GM12891 (cell line): Measurements from ENCODE around the gene RAB11B.
"Not testable (repeated sequence)": the region's sequence is repeated elsewhere in the genome, so short reads cannot be mapped to it uniquely, and the experiment has no call there.

ENCODE experiments used
- DNase-seq: peaks from one replicate; pipeline ENCODE4 v3.0.0; 2011; ENCODE audit warnings: low spot score; ENCODE audit not compliant: insufficient read length
- FAIRE-seq: peaks from 2 replicates; lab custom pipeline; 2011; peaks lifted over from hg19 to GRCh38; lab: Jason Lieb, UNC
- PAX5 ChIP-seq: IDR thresholded peaks from 2 replicates; pipeline ENCODE4 v1.6.1; 2011; ENCODE audit warnings: low read length, moderate library complexity, mild to moderate bottlenecking; ENCODE audit not compliant: insufficient read depth, severe bottlenecking
- POLR2A ChIP-seq: IDR thresholded peaks from 2 replicates; pipeline ENCODE4 v1.6.1; 2011; ENCODE audit warnings: low read depth, low read length, control low read depth
- POLR2AphosphoS5 ChIP-seq: IDR thresholded peaks from 2 replicates; pipeline ENCODE4 v1.6.1; 2011; ENCODE audit warnings: low read depth, low read length, control low read depth
- POU2F2 ChIP-seq: IDR thresholded peaks from 2 replicates; pipeline ENCODE4 v1.6.1; 2011; ENCODE audit warnings: low read depth, mild to moderate bottlenecking, control low read depth, low read length, moderate library complexity
- SPI1 ChIP-seq: IDR thresholded peaks from 2 replicates; pipeline ENCODE4 v1.6.1; 2011; ENCODE audit warnings: low read depth, low read length, control low read depth
- TAF1 ChIP-seq: IDR thresholded peaks from 2 replicates; pipeline ENCODE4 v1.6.1; 2011; ENCODE audit warnings: low read depth, low read length, control low read depth

Gene RAB11B

GRCh38 chr19:8371011-8371804, 19.0 kb upstream of the RAB11B start:
- no peak for FAIRE-seq
- TF ChIP-seq POLR2AphosphoS5 (no peak), SPI1 (no peak), TAF1 (no peak), PAX5 (no peak), POU2F2 (no peak), POLR2A (no peak)
- no peak for DNase-seq

DNA sequence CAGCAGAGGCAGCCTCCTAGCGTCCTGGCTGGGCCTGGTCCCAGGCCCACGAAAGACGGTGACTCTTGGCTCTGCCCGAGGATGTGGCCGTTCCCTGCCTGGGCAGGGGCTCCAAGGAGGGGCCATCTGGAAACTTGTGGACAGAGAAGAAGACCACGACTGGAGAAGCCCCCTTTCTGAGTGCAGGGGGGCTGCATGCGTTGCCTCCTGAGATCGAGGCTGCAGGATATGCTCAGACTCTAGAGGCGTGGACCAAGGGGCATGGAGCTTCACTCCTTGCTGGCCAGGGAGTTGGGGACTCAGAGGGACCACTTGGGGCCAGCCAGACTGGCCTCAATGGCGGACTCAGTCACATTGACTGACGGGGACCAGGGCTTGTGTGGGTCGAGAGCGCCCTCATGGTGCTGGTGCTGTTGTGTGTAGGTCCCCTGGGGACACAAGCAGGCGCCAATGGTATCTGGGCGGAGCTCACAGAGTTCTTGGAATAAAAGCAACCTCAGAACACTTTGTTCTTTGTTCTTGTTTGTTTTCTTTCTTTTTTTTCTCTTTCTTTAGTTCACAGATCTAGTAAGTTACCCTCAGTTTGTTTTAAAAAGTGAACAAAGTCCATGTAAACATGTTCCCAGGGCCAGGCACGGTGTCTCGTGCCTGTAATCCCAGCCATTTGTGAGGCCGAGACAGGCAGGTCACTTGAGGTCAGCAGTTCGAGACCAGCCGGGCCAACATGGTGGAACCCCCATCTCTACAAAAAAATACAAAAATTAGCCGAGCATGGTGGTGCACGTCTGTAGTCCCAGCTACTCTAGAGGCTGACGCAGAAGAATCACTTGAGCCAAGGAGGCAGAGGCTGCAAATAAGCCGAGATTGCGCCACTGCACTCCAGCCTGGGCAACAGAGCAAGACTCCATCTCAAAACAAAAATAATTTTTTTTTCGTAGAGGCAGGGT, 16.0 kb upstream of the RAB11B start:
- DNase-seq (no peak), FAIRE-seq (no peak)
- no peak for TF ChIP-seq POLR2AphosphoS5
- TF ChIP-seq POLR2A: no peak
- TF ChIP-seq SPI1: no peak
- no peak for TF ChIP-seq PAX5
- no peak for TF ChIP-seq TAF1
- no peak for TF ChIP-seq POU2F2

DNA sequence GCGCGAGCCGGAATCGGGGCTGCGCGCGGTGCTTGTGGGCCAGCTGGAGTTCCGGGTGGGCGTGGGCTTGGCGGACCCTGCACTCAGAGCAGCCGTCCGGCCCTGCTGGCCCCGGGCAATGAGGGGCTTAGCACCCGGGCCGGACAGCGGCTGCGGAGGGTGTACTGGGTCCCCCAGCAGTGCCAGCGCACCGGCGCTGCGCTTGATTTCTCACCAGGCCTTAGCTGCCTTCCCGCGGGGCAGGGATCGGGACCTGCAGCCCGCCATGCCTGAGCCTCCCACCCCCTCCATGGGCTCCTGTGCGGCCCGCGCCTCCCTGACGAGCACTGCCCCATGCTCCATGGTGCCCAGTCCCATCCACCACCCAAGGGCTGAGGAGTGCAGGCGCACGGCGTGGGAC, 14.4 kb upstream of the RAB11B start:
- not testable (repeated sequence) for DNase-seq, FAIRE-seq

GRCh38 chr19:8376373-8376974, 13.7 kb upstream of the RAB11B start:
- not testable (repeated sequence) for DNase-seq, FAIRE-seq

GRCh38 chr19:8377598-8377997, 12.6 kb upstream of the RAB11B start:
- no peak for TF ChIP-seq POU2F2
- no peak for TF ChIP-seq TAF1
- TF ChIP-seq POLR2A: no peak
- TF ChIP-seq SPI1: no peak
- no peak for TF ChIP-seq POLR2AphosphoS5
- no peak for DNase-seq
- no peak for FAIRE-seq

DNA sequence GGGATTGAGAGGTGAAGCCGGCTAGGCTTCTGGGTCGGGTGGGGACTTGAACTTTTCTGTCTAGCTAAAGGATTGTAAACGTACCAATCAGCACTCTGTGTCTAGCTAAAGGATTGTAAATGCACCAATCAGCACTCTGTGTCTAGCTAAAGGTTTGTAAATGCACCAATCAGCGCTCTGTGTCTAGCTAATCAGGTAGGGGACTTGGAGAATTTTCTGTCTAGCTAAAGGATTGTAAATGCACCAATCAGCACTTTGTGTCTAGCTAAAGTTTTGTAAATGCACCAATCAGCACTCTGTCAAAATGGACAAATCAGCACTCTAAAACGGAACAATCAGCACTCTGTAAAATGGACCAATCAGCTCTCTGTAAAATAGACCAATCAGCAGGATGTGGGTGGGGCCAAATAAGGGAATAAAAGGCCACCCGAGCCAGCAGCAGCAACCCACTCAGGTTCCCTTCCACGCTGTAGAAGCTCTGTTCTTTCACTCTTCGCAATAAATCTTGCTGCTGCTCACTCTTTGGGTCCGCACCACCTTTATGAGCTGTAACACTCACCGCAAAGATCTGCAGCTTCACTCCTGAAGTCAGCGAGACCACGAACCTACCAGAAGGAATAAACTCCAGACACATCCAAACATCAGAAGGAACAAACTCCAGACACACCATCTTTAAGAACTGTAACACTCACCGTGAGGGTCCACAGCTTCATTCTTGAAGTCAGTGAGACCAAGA, 10.8 kb upstream of the RAB11B start:
- FAIRE-seq, DNase-seq: not testable (repeated sequence)

DNA sequence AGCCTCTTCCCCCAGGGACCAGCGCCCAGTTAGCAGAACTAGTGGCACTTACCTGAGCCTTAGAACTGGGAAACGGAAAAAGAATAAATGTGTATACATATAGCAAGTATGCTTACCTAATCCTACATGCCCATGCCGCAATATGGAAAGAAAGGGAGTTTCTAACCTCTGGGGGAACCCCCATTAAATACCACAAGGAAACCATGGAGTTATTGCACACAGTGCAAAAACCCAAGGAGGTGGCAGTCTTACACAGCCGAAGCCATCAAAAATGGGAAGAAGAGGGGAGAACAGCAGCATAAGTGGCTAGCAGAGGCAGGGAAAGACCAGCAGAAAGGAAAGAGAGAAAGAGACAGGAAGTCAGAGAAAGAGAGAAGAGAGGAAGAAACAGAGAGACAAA, 5.6 kb upstream of the RAB11B start:
- DNase-seq, FAIRE-seq: not testable (repeated sequence)

GRCh38 chr19:8385103-8385502, 5.1 kb upstream of the RAB11B start:
- FAIRE-seq, DNase-seq: not testable (repeated sequence)

DNA sequence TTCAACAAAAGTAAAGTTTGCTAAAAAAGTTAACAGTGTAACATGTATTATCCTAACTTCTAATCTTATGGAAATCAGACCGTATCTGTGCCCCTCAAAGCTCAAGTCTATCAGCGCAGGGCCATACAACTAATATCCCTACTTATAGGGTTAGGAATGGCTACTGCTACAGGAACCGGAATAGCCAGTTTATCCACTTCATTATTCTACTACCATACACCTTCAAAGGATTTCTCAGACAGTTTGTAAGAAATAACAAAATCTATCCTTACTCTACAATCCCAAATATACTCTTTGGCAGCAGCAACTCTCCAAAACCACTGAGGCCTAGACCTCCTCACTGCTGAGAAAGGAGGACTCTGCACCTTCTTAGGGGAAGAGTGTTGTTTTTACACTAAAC, 4.6 kb upstream of the RAB11B start:
- DNase-seq, FAIRE-seq: not testable (repeated sequence)

DNA sequence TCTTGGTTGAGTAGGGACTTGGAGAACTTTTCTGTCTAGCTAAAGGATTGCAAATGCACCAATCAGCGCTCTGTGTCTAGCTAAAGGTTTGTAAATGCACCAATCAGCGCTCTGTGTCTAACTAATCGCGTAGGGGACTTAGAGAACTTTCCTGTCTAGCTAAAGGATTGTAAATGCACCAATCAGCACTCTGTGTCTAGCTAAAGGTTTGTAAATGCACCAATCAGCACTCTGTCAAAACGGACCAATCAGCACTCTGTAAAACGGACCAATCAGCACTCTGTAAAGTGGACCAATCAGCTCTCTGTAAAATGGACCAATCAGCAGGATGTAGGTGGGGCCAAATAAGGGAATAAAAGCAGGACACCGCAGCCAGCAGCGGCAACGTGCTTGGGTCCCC, 3.7 kb upstream of the RAB11B start:
- not testable (repeated sequence) for FAIRE-seq, DNase-seq

DNA sequence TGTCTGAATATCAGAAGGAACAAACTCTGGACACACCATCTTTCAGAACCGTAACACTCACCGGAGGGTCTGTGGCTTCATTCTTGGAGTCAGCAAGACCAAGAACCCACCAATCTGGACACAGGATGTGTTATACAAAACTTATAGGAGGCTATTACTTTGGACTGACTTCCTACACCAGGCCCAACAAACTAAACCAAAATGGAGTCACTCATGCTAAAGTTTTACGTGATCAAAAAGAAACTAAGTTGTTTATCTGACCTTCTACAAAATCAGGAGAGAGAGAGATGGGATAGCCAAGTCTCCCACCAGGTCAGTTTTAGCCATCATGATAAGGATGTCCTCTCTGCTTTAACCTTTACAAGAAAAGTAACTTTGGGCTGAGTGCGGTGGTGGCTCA, 3.2 kb upstream of the RAB11B start:
- TF ChIP-seq POU2F2: no peak
- TF ChIP-seq TAF1: no peak
- no peak for TF ChIP-seq POLR2AphosphoS5
- TF ChIP-seq POLR2A: no peak
- TF ChIP-seq SPI1: no peak
- TF ChIP-seq PAX5: no peak
- DNase-seq: no peak
- no peak for FAIRE-seq
